Neuron (in vitro differentiated cells): ENCODE data around the gene VSIG10L.

Source experiments
- H2AFZ ChIP-seq: one replicate; pipeline ENCODE4 v1.6.1; 2013; ENCODE audit warnings: low read depth, mild to moderate bottlenecking, inconsistent platforms, low read length, moderate library complexity
- H3K27me3 ChIP-seq: one replicate; pipeline ENCODE4 v1.6.1; 2013; ENCODE audit warnings: low read length; ENCODE audit not compliant: insufficient read depth
- H3K36me3 ChIP-seq: one replicate; pipeline ENCODE4 v1.6.1; 2013; ENCODE audit warnings: low read length; ENCODE audit not compliant: insufficient read depth
- H3K4me1 ChIP-seq: one replicate; pipeline ENCODE4 v1.6.1; 2013; ENCODE audit warnings: low read length; ENCODE audit not compliant: insufficient read depth
- H3K4me3 ChIP-seq: 2 replicates; pipeline ENCODE4 v1.5.1; 2013; ENCODE audit warnings: mild to moderate bottlenecking, low read length, moderate library complexity
- H3K9me3 ChIP-seq: one replicate; pipeline ENCODE4 v1.6.1; 2013; ENCODE audit warnings: low read length

Gene VSIG10L

GRCh38 chr19:51370230-51370629 is 28.3 kb upstream of the VSIG10L start:
- no peak overlapping the region for H2AFZ ChIP-seq
- no peak overlapping the region for H3K4me3 ChIP-seq
- H3K4me1 ChIP-seq: peaks cover 15% of the 10 kb centered on the region
- peaks cover 7% of the 10 kb centered on the region for H3K27me3 ChIP-seq
- H3K36me3 ChIP-seq: no peaks in the 10 kb centered on the region
- H3K9me3 ChIP-seq: no peaks in the 10 kb centered on the region

GRCh38 chr19:51368366-51369282 is 26.7 kb upstream of the VSIG10L start, which contains the start of gene CLDND2:
CLDND2 (minus strand) TSS chr19:51369003; CDS start chr19:51368577, 426 bp downstream.
- peaks cover 7% of the 10 kb centered on the region for H3K27me3 ChIP-seq
- H2AFZ ChIP-seq: peak within 1 kb of the TSS; percentile 90
- H3K4me1 ChIP-seq: peaks cover 17% of the 10 kb centered on the region
- no peaks in the 10 kb centered on the region for H3K36me3 ChIP-seq
- H3K4me3 ChIP-seq: peak within 1 kb of the TSS; percentile 64
- no peaks in the 10 kb centered on the region for H3K9me3 ChIP-seq

- peaks cover 17% of the 10 kb centered on the region for H3K4me1 ChIP-seq
- peak overlapping the region; percentile 64 for H3K4me3 ChIP-seq
- no peaks in the 10 kb centered on the region for H3K9me3 ChIP-seq
- peaks cover 6% of the 10 kb centered on the region for H3K27me3 ChIP-seq
- H3K36me3 ChIP-seq: no peaks in the 10 kb centered on the region
- H2AFZ ChIP-seq: peak overlapping the region; percentile 90
Measured at GRCh38 chr19:51367565-51368365, 25.8 kb upstream of the VSIG10L start.

- Histone ChIP-seq H3K27me3 (peaks cover 4% of the 10 kb centered on the region), H3K36me3 (no peaks in the 10 kb centered on the region), H2AFZ (peak overlapping the region; percentile 0), H3K4me3 (peak overlapping the region; percentile 64), H3K9me3 (no peaks in the 10 kb centered on the region), H3K4me1 (peaks cover 17% of the 10 kb centered on the region)
Measured at GRCh38 chr19:51367255-51367564, 25.3 kb upstream of the VSIG10L start.

GRCh38 chr19:51366389-51367254 is 24.7 kb upstream of the VSIG10L start:
- Histone ChIP-seq H3K4me3 (peak overlapping the region; percentile 64), H3K27me3 (peaks cover 4% of the 10 kb centered on the region), H2AFZ (peak overlapping the region; percentile 0), H3K9me3 (no peaks in the 10 kb centered on the region), H3K36me3 (no peaks in the 10 kb centered on the region), H3K4me1 (peaks cover 17% of the 10 kb centered on the region)

- Histone ChIP-seq H3K9me3 (no peaks in the 10 kb centered on the region), H2AFZ (peak within 1 kb of the TSS; percentile 83), H3K4me1 (peaks cover 17% of the 10 kb centered on the region)
Measured at GRCh38 chr19:51365965-51366388, 24.0 kb upstream of the VSIG10L start, which contains the start of gene ETFB. ETFB (minus strand) TSS chr19:51366388; CDS start chr19:51366326, 62 bp downstream.

GRCh38 chr19:51365211-51365964 is 23.4 kb upstream of the VSIG10L start:
- no peaks in the 10 kb centered on the region for H3K36me3 ChIP-seq
- H3K27me3 ChIP-seq: no peaks in the 10 kb centered on the region
- H3K9me3 ChIP-seq: no peaks in the 10 kb centered on the region
- H3K4me3 ChIP-seq: peak overlapping the region; percentile 64
- H2AFZ ChIP-seq: peak overlapping the region; percentile 83
- H3K4me1 ChIP-seq: peaks cover 17% of the 10 kb centered on the region

More at GRCh38 chr19:51365965-51366388, 24.0 kb upstream of the VSIG10L start, which contains the start of gene ETFB:
- Histone ChIP-seq H3K27me3 (peaks cover under 1% of the 10 kb centered on the region), H3K36me3 (no peaks in the 10 kb centered on the region), H3K4me3 (peak within 1 kb of the TSS; percentile 64)

GRCh38 chr19:51364200-51365106 is 22.5 kb upstream of the VSIG10L start:
- Histone ChIP-seq H3K9me3 (no peaks in the 10 kb centered on the region), H3K27me3 (no peaks in the 10 kb centered on the region), H3K4me1 (peaks cover 17% of the 10 kb centered on the region), H3K4me3 (no peak overlapping the region), H3K36me3 (no peaks in the 10 kb centered on the region), H2AFZ (no peak overlapping the region)

GRCh38 chr19:51361239-51361638 is 19.3 kb upstream of the VSIG10L start:
- H2AFZ ChIP-seq: no peak overlapping the region
- H3K36me3 ChIP-seq: no peaks in the 10 kb centered on the region
- peaks cover 10% of the 10 kb centered on the region for H3K4me1 ChIP-seq
- H3K4me3 ChIP-seq: no peak overlapping the region
- H3K9me3 ChIP-seq: no peaks in the 10 kb centered on the region
- no peaks in the 10 kb centered on the region for H3K27me3 ChIP-seq

GRCh38 chr19:51359294-51359693 is 17.4 kb upstream of the VSIG10L start:
- Histone ChIP-seq H3K4me3 (no peak overlapping the region), H3K4me1 (peaks cover 3% of the 10 kb centered on the region), H2AFZ (no peak overlapping the region), H3K27me3 (no peaks in the 10 kb centered on the region), H3K36me3 (no peaks in the 10 kb centered on the region), H3K9me3 (no peaks in the 10 kb centered on the region)

- no peaks in the 10 kb centered on the region for H3K27me3 ChIP-seq
- peaks cover 8% of the 10 kb centered on the region for H3K4me1 ChIP-seq
- no peaks in the 10 kb centered on the region for H3K9me3 ChIP-seq
- no peak overlapping the region for H2AFZ ChIP-seq
- H3K36me3 ChIP-seq: no peaks in the 10 kb centered on the region
- H3K4me3 ChIP-seq: no peak overlapping the region
Measured at GRCh38 chr19:51357952-51358351, 16.0 kb upstream of the VSIG10L start.
